Thymus (tissue), 11 donors: ENCODE data around the gene MCAT. TPM values are rescaled to one million over a fixed set of nuclear protein-coding genes. Genes with fewer than 3 reads are reported as not detected.

Experiments
- DNase-seq, 9 donors: peaks; one replicate each; pipeline ENCODE4 v3.0.0-alpha.2; 2013; ENCODE audit warnings: low spot score in 9 of 9, low read depth in 6 of 9, missing footprints in 1 of 9
- H3K27ac ChIP-seq, 2 donors: one replicate each; pipeline ENCODE4 v1.5.1; 2013; ENCODE audit warnings: control low read depth in 1 of 2, low read depth in 1 of 2, low read length in 1 of 2, mild to moderate bottlenecking in 1 of 2, moderate library complexity in 1 of 2
- H3K27me3 ChIP-seq, 2 donors: one replicate each; pipeline ENCODE4 v1.5.1; 2013; ENCODE audit warnings: low read length in 1 of 2; ENCODE audit not compliant: control insufficient read depth in 2 of 2, insufficient read depth in 1 of 2
- H3K36me3 ChIP-seq, 2 donors: one replicate each; pipeline ENCODE4 v1.5.1; 2013; ENCODE audit warnings: low read length in 1 of 2, mild to moderate bottlenecking in 1 of 2, moderate library complexity in 1 of 2; ENCODE audit not compliant: control insufficient read depth in 2 of 2, insufficient read depth in 2 of 2
- H3K4me1 ChIP-seq, 2 donors: one replicate each; pipeline ENCODE4 v1.5.1; 2013; ENCODE audit warnings: low read length in 2 of 2; ENCODE audit not compliant: control insufficient read depth in 2 of 2, insufficient read depth in 2 of 2
- H3K4me3 ChIP-seq, 2 donors: one replicate each; pipeline ENCODE4 v1.5.1; 2013; ENCODE audit warnings: low read length in 2 of 2, control low read depth in 1 of 2, mild to moderate bottlenecking in 1 of 2
- H3K9me3 ChIP-seq, 2 donors: one replicate each; pipeline ENCODE4 v1.5.1; 2013; ENCODE audit warnings: low read length in 1 of 2, mild to moderate bottlenecking in 1 of 2; ENCODE audit not compliant: control insufficient read depth in 2 of 2, insufficient read depth in 1 of 2
- WGBS: extraction: QIAGEN DNeasy Blood & Tissue Kit; methylation state at CpG from one replicate; pipeline ENCODE4 v1.1.7; 2013; 5-methylcytosine and 5-hydroxymethylcytosine counted together
- polyA plus RNA-seq: library from polyadenylated mRNA; stranded (reverse); fragments of 200-250 nt; gene quantifications from one replicate; pipeline ENCODE4 v1.2.3, GENCODE V29; 2013
- total RNA-seq: library from RNA; stranded (reverse); fragments of 120-200 nt; gene quantifications from one replicate; pipeline ENCODE4 v1.2.4, GENCODE V29; 2013
- donor health status: healthy.

The MCAT gene
- total and polyA plus RNA-seq, 2 donors = 11.7 to 12.3 TPM

DNA sequence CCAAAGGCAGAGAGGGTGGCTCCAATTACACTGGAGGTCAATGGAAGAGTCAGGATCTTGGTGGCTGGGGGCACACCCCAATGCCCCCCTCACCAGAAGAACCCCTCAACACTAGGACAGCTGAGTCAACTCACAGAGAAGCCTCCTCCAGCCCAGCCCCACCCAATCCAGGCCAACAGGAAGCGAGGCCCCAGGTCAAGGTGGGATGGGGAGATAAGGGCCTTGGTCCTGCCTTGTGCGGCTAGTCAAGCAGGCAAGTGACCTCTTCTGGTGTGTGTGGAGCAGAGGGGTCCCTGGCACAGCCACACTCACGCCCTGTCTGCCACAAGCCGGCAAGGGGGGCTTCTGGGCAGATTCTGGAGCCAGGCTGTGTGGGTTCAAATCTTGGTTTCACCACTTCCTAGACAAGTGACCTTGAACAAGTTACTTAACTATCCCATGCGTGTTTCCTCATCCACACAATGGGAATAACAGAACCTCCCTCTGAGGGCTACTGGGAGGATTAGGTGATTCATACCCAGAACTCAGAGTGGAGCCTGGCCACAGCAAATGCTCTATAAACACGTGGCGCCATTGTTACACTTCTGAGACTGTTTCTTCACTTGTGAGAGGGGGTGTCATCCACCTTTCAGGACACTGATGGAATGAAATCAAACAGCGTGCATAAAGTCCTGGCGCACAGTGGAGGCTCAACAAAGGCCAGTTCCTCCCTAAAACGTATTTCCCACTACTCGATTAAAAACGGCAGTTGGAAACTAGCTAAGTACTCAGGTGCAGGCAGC is 40.5 kb upstream of the MCAT start:
- H3K36me3 ChIP-seq = peaks cover 12 to 27% of the 10 kb centered on the region in 2 donors
- H3K27ac ChIP-seq = no peak overlapping the region
- peaks cover 4 to 16% of the 10 kb centered on the region in 2 donors for H3K4me1 ChIP-seq
- WGBS = 93% methylated on average over 12 of the region's 12 CpGs
- no peak for DNase-seq
- H3K9me3 ChIP-seq = peaks cover 0 to 9% of the 10 kb centered on the region in 2 donors
- no peak overlapping the region for H3K4me3 ChIP-seq
- no peaks in the 10 kb centered on the region for H3K27me3 ChIP-seq

DNA sequence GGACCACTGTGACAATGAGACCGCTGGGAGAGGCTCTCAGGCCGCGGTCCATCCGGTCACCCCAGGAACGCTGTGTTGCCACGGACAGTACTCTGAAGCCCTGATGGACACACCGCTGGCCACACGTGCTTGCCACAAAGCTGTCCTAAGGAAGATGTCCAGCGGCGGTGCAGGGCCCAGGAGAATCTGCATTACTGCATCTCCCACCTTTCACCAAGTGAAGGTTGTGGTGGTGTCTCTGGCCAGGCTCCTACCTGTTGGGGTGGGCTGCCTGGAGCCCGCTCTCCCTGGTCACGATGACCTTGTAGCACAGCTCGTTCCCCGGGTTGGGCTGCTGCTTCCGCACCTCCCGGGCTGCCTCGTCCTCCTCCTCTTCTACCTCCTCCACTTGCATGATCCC is 39.5 kb upstream of the MCAT start:
- Histone ChIP-seq H3K27ac (no peak overlapping the region), H3K4me3 (no peak overlapping the region), H3K36me3 (peaks cover 14 to 30% of the 10 kb centered on the region in 2 donors), H3K9me3 (peaks cover 0 to 9% of the 10 kb centered on the region in 2 donors), H3K27me3 (no peaks in the 10 kb centered on the region), H3K4me1 (peaks cover 4 to 13% of the 10 kb centered on the region in 2 donors)
- WGBS = 98% methylated on average over 17 of the region's 17 CpGs
- no peak for DNase-seq

DNA sequence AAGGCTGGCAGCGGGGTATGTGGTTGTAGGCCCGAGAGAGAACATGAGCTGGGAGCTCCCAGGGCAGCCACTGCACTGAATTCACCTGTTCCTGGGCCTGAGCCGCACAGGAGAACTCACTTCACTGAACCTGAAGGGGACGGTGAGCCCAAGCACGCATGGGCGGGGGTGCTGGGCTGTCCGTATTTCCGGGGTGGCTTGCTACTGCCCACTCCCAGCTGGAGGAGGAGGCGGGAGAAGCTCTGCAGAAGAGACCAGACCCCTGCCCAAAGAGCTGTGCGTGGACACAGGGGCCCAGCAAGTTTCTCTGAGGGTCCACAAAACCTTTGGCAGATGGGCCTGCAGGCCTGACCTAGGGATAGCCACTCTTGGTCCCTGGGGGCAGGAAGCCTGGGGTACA is 38.9 kb upstream of the MCAT start:
- Histone ChIP-seq H3K4me3 (no peak overlapping the region), H3K9me3 (peaks cover 0 to 8% of the 10 kb centered on the region in 2 donors), H3K36me3 (peaks cover 14 to 30% of the 10 kb centered on the region in 2 donors), H3K4me1 (peaks cover 4 to 13% of the 10 kb centered on the region in 2 donors), H3K27me3 (no peaks in the 10 kb centered on the region), H3K27ac (no peak overlapping the region)
- WGBS = 98% methylated on average over 10 of the region's 10 CpGs
- no peak for DNase-seq

DNA sequence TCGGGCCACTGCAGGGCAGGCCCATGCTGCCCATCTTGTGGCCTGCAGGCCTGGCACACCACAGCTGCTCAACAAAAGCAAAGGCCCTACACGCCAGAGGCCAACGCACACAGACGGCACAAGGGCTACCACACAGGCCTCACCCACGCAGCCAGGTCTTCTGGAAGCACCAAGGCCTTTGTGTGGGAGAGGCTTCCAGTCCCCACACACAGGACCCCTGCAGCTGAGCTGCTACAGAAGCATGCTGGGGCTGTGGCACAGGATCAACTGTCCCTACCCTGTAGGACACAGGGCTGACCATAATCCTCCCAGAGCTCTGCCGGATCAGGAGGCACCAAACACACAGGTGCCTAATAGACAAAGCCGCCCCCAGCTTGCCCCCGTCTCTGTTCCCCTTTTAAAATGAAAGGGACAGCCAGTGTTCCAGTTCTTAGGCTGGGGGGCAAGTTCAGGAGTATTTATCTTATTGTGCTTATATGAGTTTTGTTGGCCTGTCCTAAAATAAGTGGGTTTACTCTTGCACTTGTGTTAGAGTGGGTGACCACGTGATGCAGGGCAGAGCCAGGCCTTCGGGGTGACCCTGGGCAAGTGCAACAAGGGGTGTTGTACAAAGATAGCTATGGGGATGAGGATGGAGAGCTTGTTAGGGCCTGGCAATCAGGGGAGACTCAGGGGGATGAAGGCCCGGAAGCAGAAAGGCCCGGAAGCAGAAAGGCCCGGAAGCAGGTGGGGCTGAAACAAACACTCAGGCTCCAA is 38.3 kb upstream of the MCAT start:
- H3K4me1 ChIP-seq = peaks cover 4 to 12% of the 10 kb centered on the region in 2 donors
- H3K4me3 ChIP-seq = no peak overlapping the region
- DNase-seq = no peak
- H3K36me3 ChIP-seq = peaks cover 14 to 30% of the 10 kb centered on the region in 2 donors
- peaks cover 0 to 8% of the 10 kb centered on the region in 2 donors for H3K9me3 ChIP-seq
- WGBS = 98% methylated on average over 13 of the region's 13 CpGs
- no peak overlapping the region for H3K27ac ChIP-seq
- no peaks in the 10 kb centered on the region for H3K27me3 ChIP-seq

DNA sequence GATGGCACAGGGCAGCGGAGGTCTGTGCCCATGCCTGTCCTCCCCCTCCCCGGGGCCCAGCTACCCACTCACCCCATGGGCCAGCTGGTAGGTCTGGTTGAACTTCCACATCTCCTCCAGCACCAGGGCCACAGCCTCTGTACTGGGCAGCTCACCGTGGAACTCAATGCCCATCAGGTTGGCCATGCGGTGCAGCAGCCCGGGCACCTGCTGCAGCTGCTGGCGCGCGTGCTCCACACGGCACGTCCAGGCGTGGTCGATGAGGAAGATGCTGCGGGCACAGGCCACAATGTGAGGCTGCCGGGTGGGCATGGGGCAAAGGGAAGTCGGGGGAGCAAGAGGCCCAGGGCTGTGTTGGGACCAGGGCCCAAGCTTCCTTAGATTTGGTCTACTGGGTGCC is 37.5 kb upstream of the MCAT start:
- Histone ChIP-seq H3K27me3 (no peaks in the 10 kb centered on the region), H3K9me3 (peaks cover 0 to 8% of the 10 kb centered on the region in 2 donors), H3K27ac (no peak overlapping the region), H3K4me3 (no peak overlapping the region), H3K36me3 (peaks cover 14 to 33% of the 10 kb centered on the region in 2 donors), H3K4me1 (peaks cover 0 to 4% of the 10 kb centered on the region in 2 donors)
- 95% methylated on average over 15 of the region's 15 CpGs for WGBS
- no peak for DNase-seq

DNA sequence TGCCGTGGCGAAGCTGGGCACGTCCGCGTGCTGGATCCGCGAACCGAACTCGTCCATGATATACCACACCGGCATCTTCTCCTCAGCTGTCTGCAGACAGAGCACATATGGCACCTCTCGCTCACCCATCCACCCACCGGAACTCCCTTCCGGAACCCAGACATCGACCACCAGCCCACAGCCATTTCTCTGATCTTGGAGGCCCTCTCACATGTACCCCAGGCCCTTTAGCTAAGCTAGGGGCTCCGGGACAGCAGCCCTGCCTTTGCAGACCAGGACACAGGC is 36.7 kb upstream of the MCAT start:
- no peaks in the 10 kb centered on the region for H3K27me3 ChIP-seq
- DNase-seq = no peak
- H3K4me1 ChIP-seq = no peaks in the 10 kb centered on the region
- no peak overlapping the region for H3K27ac ChIP-seq
- WGBS = over 99% methylated on average over 15 of the region's 15 CpGs
- H3K9me3 ChIP-seq = peaks cover 0 to 8% of the 10 kb centered on the region in 2 donors
- H3K4me3 ChIP-seq = no peak overlapping the region
- H3K36me3 ChIP-seq = peaks cover 17 to 38% of the 10 kb centered on the region in 2 donors

DNA sequence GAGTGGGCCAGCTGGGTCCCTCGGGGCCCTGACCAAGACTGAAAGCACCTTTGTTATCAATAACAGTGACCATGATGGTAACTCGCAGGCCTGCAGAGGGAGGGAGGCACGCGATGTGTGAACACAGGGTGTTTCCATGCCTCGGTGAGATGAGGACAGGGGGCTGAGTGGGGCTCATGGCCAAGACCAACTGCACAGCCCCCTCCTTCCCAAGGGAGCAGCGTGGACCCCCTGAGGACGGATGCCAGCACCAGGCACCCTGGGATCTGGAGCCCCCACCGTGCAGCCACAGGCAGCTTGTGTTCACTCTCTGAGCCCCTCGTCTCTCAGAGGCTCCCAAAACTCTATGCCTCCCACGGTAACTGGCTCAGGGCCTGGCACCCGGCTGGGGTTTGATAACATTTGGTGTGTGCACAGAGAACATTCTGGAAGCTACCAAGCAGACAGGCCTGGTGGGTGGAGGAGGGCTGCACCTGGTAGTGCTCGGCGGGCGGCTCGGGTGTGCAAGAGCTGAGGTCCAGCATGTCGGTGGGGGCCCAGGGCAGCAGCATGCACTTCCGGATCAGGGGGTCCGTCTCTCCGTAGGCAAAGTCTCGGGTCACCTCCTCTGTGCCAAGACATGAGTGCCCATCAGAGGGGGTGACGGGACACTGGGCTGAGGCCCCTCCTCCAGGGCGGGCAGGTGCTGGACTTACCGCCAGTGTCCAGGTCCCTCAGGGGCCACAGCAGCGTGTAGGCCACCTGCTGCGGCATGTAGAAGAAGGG is 36.1 kb upstream of the MCAT start:
- no peak overlapping the region for H3K4me3 ChIP-seq
- DNase-seq = no peak
- no peak overlapping the region for H3K27ac ChIP-seq
- no peaks in the 10 kb centered on the region for H3K4me1 ChIP-seq
- no peaks in the 10 kb centered on the region for H3K27me3 ChIP-seq
- peaks cover 0 to 8% of the 10 kb centered on the region in 2 donors for H3K9me3 ChIP-seq
- H3K36me3 ChIP-seq = peaks cover 17 to 40% of the 10 kb centered on the region in 2 donors
- WGBS = 98% methylated on average over 25 of the region's 25 CpGs

DNA sequence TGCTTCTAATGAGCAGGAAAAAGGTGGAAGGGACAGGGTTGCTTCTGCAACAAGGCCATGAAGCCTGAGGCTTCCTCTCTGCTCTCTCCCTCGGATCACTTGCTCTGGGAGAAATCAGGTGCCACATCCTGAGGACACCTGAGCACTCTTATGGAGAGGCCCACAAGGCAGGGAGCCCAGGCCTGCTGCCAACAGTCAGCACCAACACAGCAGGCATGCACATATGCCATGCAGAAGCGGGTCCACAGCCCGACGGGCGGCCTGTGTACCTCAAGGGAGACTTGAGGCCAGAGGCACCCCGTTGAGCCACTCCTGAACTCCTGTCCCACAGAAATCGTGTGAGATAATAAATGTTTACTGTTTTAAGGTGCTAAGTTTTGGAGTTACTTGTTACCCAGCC is 34.3 kb upstream of the MCAT start:
- no peaks in the 10 kb centered on the region for H3K27me3 ChIP-seq
- H3K27ac ChIP-seq = no peak overlapping the region
- no peak for DNase-seq
- H3K4me1 ChIP-seq = no peaks in the 10 kb centered on the region
- WGBS = 97% methylated on average over 7 of the region's 7 CpGs
- H3K9me3 ChIP-seq = peaks cover 0 to 8% of the 10 kb centered on the region in 2 donors
- peaks cover 32 to 47% of the 10 kb centered on the region in 2 donors for H3K36me3 ChIP-seq
- H3K4me3 ChIP-seq = no peak overlapping the region

DNA sequence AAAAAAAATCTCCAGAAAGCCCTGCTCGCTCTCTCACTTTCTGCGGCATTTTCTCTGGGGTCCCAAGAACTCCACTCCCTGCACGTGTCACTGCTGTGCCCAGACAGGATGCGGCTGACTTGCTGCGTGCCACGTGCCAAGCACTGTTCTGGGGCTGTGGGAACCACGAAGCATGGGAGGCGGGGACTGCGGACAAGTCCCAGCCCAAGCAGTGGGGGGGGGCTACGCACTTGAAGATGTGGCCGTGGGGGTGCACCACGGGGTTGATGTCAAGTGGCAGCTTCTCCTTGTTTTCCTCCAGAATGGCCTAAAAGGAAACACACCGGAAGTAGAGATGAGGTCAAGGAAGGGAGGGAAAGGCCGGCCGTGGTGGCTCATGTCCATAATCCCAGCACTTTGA is 32.9 kb upstream of the MCAT start:
- Histone ChIP-seq H3K4me3 (no peak overlapping the region), H3K36me3 (peaks cover 46 to 56% of the 10 kb centered on the region in 2 donors), H3K27ac (no peak overlapping the region), H3K9me3 (peaks cover 0 to 8% of the 10 kb centered on the region in 2 donors), H3K4me1 (no peaks in the 10 kb centered on the region), H3K27me3 (no peaks in the 10 kb centered on the region)
- 87% methylated on average over 15 of the region's 15 CpGs for WGBS
- no peak for DNase-seq
